Neural crest cell (in vitro differentiated cells): ENCODE data around the gene NAPB. TPM values are rescaled to one million over a fixed set of nuclear protein-coding genes. Genes with fewer than 3 reads are reported as not detected.
A peak's percentile ranks its signal among the peaks of the same experiment; 100 is the strongest.

Experiments
- DNase-seq: peaks from one replicate; pipeline ENCODE4 v3.0.0; 2021; ENCODE audit warnings: low read depth, mixed read lengths, low spot score
- H3K27ac Mint-ChIP-seq: one replicate; pipeline ENCODE4 v1.8.0; 2021; ENCODE audit warnings: mild to moderate bottlenecking, mixed read lengths; ENCODE audit not compliant: unreplicated experiment
- H3K27me3 Mint-ChIP-seq: 2 replicates; pipeline ENCODE4 v1.8.0; 2021; ENCODE audit warnings: low read depth, mild to moderate bottlenecking, mixed read lengths
- H3K36me3 Mint-ChIP-seq: 2 replicates; pipeline ENCODE4 v1.8.0; 2021; ENCODE audit warnings: low read depth, mild to moderate bottlenecking, mixed read lengths
- H3K4me1 Mint-ChIP-seq: 2 replicates; pipeline ENCODE4 v1.8.0; 2021; ENCODE audit warnings: mixed read lengths
- H3K4me3 Mint-ChIP-seq: one replicate; pipeline ENCODE4 v1.8.0; 2021; ENCODE audit warnings: mild to moderate bottlenecking, mixed read lengths
- H3K9me3 Mint-ChIP-seq: 2 replicates; pipeline ENCODE4 v1.8.0; 2021; ENCODE audit warnings: mixed read lengths
- CTCF ChIP-seq: fragments of 200-600 bp; sonication (generic); conservative IDR thresholded peaks from 2 replicates; pipeline ENCODE4 v1.5.0; 2021; ENCODE audit warnings: antibody characterized with exemption, mild to moderate bottlenecking
- total RNA-seq: library from RNA; stranded (reverse); gene quantifications from 2 replicates; pipeline ENCODE4 v1.2.1, GENCODE V29; 2021

NAPB gene
- total RNA-seq, 1 donor from 2014 or later: 14.6 TPM

DNA sequence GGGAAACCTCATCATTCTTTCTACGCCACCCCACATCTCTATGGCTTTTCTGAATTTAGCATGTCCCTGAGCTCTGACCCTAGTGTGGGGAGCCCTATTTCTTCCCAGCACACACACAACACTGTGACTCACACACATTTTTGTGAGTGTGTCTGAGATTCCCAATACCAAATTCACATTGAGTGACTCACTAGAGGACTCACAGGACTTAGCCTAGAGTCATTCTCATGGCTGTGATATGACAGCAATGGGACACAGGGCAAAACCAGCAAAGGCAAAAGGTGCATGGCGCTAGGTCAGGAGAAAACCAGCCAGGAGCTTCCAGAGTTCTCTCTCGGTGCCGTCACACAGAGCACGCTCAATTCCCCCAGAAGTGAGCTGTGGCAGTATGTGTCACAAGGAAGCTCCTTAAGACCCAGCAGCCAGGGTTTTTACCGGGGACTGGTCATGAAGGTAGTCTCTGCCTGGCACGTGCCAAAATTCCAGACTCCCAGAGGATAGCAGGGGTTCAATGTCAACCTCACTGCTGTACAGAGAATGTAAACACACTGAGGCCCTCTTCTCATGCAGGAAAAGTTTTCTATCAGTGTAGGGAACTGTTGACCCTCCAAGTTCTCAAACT lies 24.4 kb upstream of the NAPB start:
- no peak overlapping the region for H3K27ac Mint-ChIP-seq
- no peak for DNase-seq
- peaks cover 11% of the 10 kb centered on the region for H3K4me1 Mint-ChIP-seq

DNA sequence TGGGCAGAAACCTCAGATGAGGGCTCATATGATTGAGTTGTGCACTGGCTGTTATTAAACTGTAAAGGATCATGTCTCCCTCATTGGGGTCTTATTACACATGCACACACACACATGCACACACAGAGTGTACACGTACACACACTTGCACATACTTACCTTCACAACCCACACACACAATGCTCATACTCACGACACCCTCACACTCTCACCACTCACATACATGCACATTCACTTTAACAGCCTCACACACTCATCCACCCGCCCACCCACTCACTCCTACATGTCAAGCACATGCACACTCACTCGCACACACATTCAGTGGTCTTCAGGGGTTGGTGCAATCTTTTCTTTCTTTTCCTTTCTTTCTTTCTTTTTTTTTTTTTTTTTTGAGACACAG lies 23.6 kb upstream of the NAPB start:
- DNase-seq: no peak
- H3K27ac Mint-ChIP-seq: no peak overlapping the region
- H3K9me3 Mint-ChIP-seq: no peaks in the 10 kb centered on the region
- no peak overlapping the region for H3K4me3 Mint-ChIP-seq
- H3K36me3 Mint-ChIP-seq: no peaks in the 10 kb centered on the region
- no peak for TF ChIP-seq CTCF
- H3K4me1 Mint-ChIP-seq: peaks cover 10% of the 10 kb centered on the region
- H3K27me3 Mint-ChIP-seq: peaks cover 9% of the 10 kb centered on the region

More for the DNA sequence above, 24.4 kb upstream of the NAPB start:
- TF ChIP-seq CTCF: no peak
- no peaks in the 10 kb centered on the region for H3K9me3 Mint-ChIP-seq
- H3K4me3 Mint-ChIP-seq: no peak overlapping the region
- H3K27me3 Mint-ChIP-seq: peaks cover 7% of the 10 kb centered on the region
- H3K36me3 Mint-ChIP-seq: no peaks in the 10 kb centered on the region

DNA sequence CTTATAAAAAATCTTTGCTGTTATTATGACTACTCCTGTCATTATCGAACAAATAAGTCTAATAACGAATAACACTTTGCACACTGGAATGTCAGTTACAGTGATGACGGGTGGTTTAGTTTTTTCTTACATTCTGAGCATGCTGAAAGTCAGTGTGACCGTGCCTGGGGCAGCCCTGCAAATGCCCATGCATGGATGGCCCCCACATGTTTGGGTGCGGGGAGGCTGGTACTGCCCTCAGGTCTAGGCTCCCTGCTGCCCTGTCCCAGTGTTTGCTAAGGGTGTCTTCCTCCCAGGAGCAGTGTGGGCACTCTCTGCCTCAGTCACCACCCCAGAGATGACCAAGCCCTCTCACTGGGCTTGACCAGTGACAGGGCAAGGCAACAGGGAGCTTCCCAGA lies 21.1 kb upstream of the NAPB start:
- peaks cover 9% of the 10 kb centered on the region for H3K27me3 Mint-ChIP-seq
- no peaks in the 10 kb centered on the region for H3K9me3 Mint-ChIP-seq
- H3K4me3 Mint-ChIP-seq: no peak overlapping the region
- no peak overlapping the region for H3K27ac Mint-ChIP-seq
- no peaks in the 10 kb centered on the region for H3K36me3 Mint-ChIP-seq
- peaks cover 10% of the 10 kb centered on the region for H3K4me1 Mint-ChIP-seq
- no peak for TF ChIP-seq CTCF
- no peak for DNase-seq

DNA sequence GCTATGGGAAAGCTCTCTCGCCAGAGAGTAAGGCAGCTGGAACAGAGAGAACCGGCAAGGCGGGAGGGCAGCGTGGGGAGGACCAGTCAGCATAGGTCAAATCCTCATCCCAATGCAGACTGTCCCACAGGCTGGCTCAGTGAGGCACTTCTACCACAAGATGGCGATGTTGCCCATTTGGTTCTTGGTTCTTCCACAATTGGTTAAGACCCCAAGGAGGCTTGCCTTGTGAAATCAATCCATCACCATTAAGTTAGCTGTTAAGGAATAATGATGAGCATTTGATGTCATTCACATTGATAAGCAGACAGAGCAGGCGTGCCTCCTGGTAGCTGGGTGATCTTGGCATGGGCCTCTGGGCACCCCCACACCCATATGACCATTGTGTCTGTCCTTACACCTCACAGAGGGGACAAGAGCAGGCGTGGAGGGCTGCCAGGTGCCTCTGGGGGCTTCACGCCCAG lies 20.6 kb upstream of the NAPB start:
- no peaks in the 10 kb centered on the region for H3K9me3 Mint-ChIP-seq
- no peak overlapping the region for H3K4me3 Mint-ChIP-seq
- peaks cover 10% of the 10 kb centered on the region for H3K4me1 Mint-ChIP-seq
- H3K36me3 Mint-ChIP-seq: no peaks in the 10 kb centered on the region
- H3K27me3 Mint-ChIP-seq: peaks cover 9% of the 10 kb centered on the region
- DNase-seq: peak; percentile 84
- peak; percentile 95 for TF ChIP-seq CTCF
- no peak overlapping the region for H3K27ac Mint-ChIP-seq

GRCh38 chr20:23440004-23440403 lies 18.7 kb upstream of the NAPB start:
- H3K9me3 Mint-ChIP-seq: no peaks in the 10 kb centered on the region
- no peak for DNase-seq
- no peak overlapping the region for H3K4me3 Mint-ChIP-seq
- H3K27ac Mint-ChIP-seq: peak overlapping the region; percentile 57
- no peak for TF ChIP-seq CTCF
- H3K4me1 Mint-ChIP-seq: peaks cover 5% of the 10 kb centered on the region
- H3K36me3 Mint-ChIP-seq: no peaks in the 10 kb centered on the region
- H3K27me3 Mint-ChIP-seq: peaks cover 5% of the 10 kb centered on the region
